OCI-LY3 (cell line): ENCODE measurements around the gene NRXN3.

ENCODE experiments used
- H2AFZ ChIP-seq: fragments of 200-600, 300-600 bp; shearing (Covaris generic); 2 replicates; pipeline ENCODE4 v1.6.0; 2014; ENCODE audit warnings: antibody characterized with exemption, low read depth, low read length
- H3K27ac ChIP-seq: fragments of 200-600, 300-600 bp; sonication (generic); 2 replicates; pipeline ENCODE4 v1.5.1; 2014; ENCODE audit warnings: mild to moderate bottlenecking, low read length, moderate library complexity, mixed read lengths
- H3K27me3 ChIP-seq: fragments of 200-600, 300-600 bp; sonication (generic); 2 replicates; pipeline ENCODE4 v1.6.1; 2014; ENCODE audit warnings: low read depth, low read length, mixed read lengths
- H3K36me3 ChIP-seq: fragments of 200-600, 300-600 bp; sonication (generic); replicated peaks from 2 replicates; pipeline ENCODE3; 2014; ENCODE audit warnings: low read depth, low read length, mixed read lengths
- H3K4me1 ChIP-seq: fragments of 300-600, 200-600 bp; sonication (generic); 2 replicates; pipeline ENCODE4 v1.6.1; 2014; ENCODE audit warnings: low read length, mixed read lengths
- H3K4me2 ChIP-seq: fragments of 200-600, 300-600 bp; sonication (generic); 2 replicates; pipeline ENCODE4 v1.6.1; 2014; ENCODE audit warnings: low read length, mixed read lengths
- H3K4me3 ChIP-seq: fragments of 300-600, 200-600 bp; sonication (generic); 2 replicates; pipeline ENCODE4 v1.5.1; 2014; ENCODE audit warnings: antibody characterized with exemption, mild to moderate bottlenecking, low read length, moderate library complexity
- H3K79me2 ChIP-seq: fragments of 300-600, 200-600 bp; shearing (Covaris generic); 2 replicates; pipeline ENCODE4 v1.6.1; 2014; ENCODE audit warnings: mild to moderate bottlenecking, low read length, mixed read lengths
- H3K9ac ChIP-seq: fragments of 300-600, 200-600 bp; shearing (Covaris generic); 2 replicates; pipeline ENCODE4 v1.6.0; 2014; ENCODE audit warnings: mild to moderate bottlenecking, low read length, moderate library complexity
- H3K9me3 ChIP-seq: fragments of 200-600, 300-600 bp; shearing (Covaris generic); 2 replicates; pipeline ENCODE4 v1.6.1; 2014; ENCODE audit warnings: low read length, mixed read lengths; ENCODE audit not compliant: insufficient read depth
- H4K20me1 ChIP-seq: fragments of 200-600, 300-600 bp; sonication (generic); 2 replicates; pipeline ENCODE4 v1.6.1; 2016; ENCODE audit warnings: low read length, mixed read lengths; ENCODE audit not compliant: insufficient read depth
- CTCF ChIP-seq: fragments of 200-600, 300-600 bp; sonication (generic); IDR thresholded peaks from 2 replicates; pipeline ENCODE4 v1.5.1; 2014; ENCODE audit warnings: antibody characterized with exemption, low read length, low read depth
- EZH2phosphoT487 ChIP-seq: fragments of 200-600 bp; shearing (Covaris generic); IDR thresholded peaks from 2 replicates; pipeline ENCODE4 v1.6.1; 2018; ENCODE audit warnings: antibody characterized with exemption, mixed run types, low read depth

Gene NRXN3

GRCh38 chr14:79199217-79199616 lies 1029.0 kb downstream of the NRXN3 start:
- Histone ChIP-seq H3K4me3 (no peak overlapping the region), H2AFZ (no peak overlapping the region), H3K27me3 (no peaks in the 10 kb centered on the region), H3K27ac (no peak overlapping the region), H3K36me3 (no peaks in the 10 kb centered on the region), H3K9ac (no peak overlapping the region), H3K4me2 (no peak overlapping the region), H3K4me1 (no peaks in the 10 kb centered on the region), H3K9me3 (no peaks in the 10 kb centered on the region), H3K79me2 (no peaks in the 10 kb centered on the region), H4K20me1 (no peaks in the 10 kb centered on the region)
- TF ChIP-seq EZH2phosphoT487 (no peak), CTCF (no peak)

GRCh38 chr14:79201564-79202207 lies 1031.5 kb downstream of the NRXN3 start:
- Histone ChIP-seq H3K4me2 (no peak overlapping the region), H3K79me2 (no peaks in the 10 kb centered on the region), H2AFZ (no peak overlapping the region), H4K20me1 (no peaks in the 10 kb centered on the region), H3K4me3 (no peak overlapping the region), H3K4me1 (no peaks in the 10 kb centered on the region), H3K27ac (no peak overlapping the region), H3K27me3 (no peaks in the 10 kb centered on the region), H3K36me3 (no peaks in the 10 kb centered on the region), H3K9me3 (no peaks in the 10 kb centered on the region), H3K9ac (no peak overlapping the region)
- no peak for TF ChIP-seq CTCF
- no peak for TF ChIP-seq EZH2phosphoT487

GRCh38 chr14:79204591-79204990 lies 1034.4 kb downstream of the NRXN3 start:
- Histone ChIP-seq H3K36me3 (no peaks in the 10 kb centered on the region), H2AFZ (no peak overlapping the region), H3K4me3 (no peak overlapping the region), H3K9ac (no peak overlapping the region), H4K20me1 (no peaks in the 10 kb centered on the region), H3K79me2 (no peaks in the 10 kb centered on the region), H3K27me3 (no peaks in the 10 kb centered on the region), H3K4me1 (no peaks in the 10 kb centered on the region), H3K9me3 (no peaks in the 10 kb centered on the region), H3K4me2 (no peak overlapping the region), H3K27ac (no peak overlapping the region)
- TF ChIP-seq EZH2phosphoT487 (no peak), CTCF (no peak)

- H4K20me1 ChIP-seq = no peaks in the 10 kb centered on the region
- H3K4me2 ChIP-seq = no peak overlapping the region
- H3K27me3 ChIP-seq = no peaks in the 10 kb centered on the region
- H3K9me3 ChIP-seq = no peaks in the 10 kb centered on the region
- no peaks in the 10 kb centered on the region for H3K36me3 ChIP-seq
- H2AFZ ChIP-seq = no peak overlapping the region
- TF ChIP-seq CTCF (no peak), EZH2phosphoT487 (no peak)
- no peak overlapping the region for H3K27ac ChIP-seq
- no peaks in the 10 kb centered on the region for H3K4me1 ChIP-seq
- H3K79me2 ChIP-seq = no peaks in the 10 kb centered on the region
- no peak overlapping the region for H3K9ac ChIP-seq
- H3K4me3 ChIP-seq = no peak overlapping the region
These were observed 1039.2 kb downstream of the NRXN3 start for GRCh38 chr14:79209418-79209817.
